HCT116 (cell line): ENCODE measurements around the gene FGD4.

ENCODE experiments used
- EGR1 ChIP-seq: IDR thresholded peaks from 2 replicates; pipeline ENCODE4 v1.6.1; 2012; ENCODE audit warnings: low read depth
- EZH2 ChIP-seq: fragments of 200-600 bp; sonication (generic); IDR thresholded peaks from 2 replicates; pipeline ENCODE4 v1.6.1; 2017; ENCODE audit warnings: antibody characterized with exemption, mixed run types
- FOSL1 ChIP-seq: IDR thresholded peaks from 2 replicates; pipeline ENCODE4 v1.6.1; 2012; ENCODE audit warnings: low read depth
- POLR2A ChIP-seq: IDR thresholded peaks from 2 replicates; pipeline ENCODE4 v1.7.0; 2011; ENCODE audit warnings: borderline replicate concordance; ENCODE audit not compliant: insufficient read depth, insufficient read length; ENCODE audit errors: extremely low read depth
- POLR2AphosphoS5 ChIP-seq: IDR thresholded peaks from 2 replicates; pipeline ENCODE4 v1.6.1; 2011; ENCODE audit warnings: mild to moderate bottlenecking, low read depth, low read length, moderate library complexity
- RAD21 ChIP-seq: IDR thresholded peaks from 2 replicates; pipeline ENCODE4 v1.6.1; 2012; ENCODE audit warnings: low read depth, mild to moderate bottlenecking
- TCF7L2 ChIP-seq: IDR thresholded peaks from 2 replicates; pipeline ENCODE4 v1.7.0; 2011; ENCODE audit warnings: borderline replicate concordance, inconsistent platforms; ENCODE audit not compliant: insufficient read depth, insufficient read length; ENCODE audit errors: extremely low read depth
- ZNF274 ChIP-seq: fragments of 200-500 bp; sonication (Bioruptor generic); IDR thresholded peaks from 2 replicates; pipeline ENCODE4 v1.6.1; 2014; ENCODE audit warnings: mild to moderate bottlenecking, low read depth, low read length, inconsistent platforms
- TF ChIP-seq, protein P1 (sequence below), 3 experiments: fragments of 200-600 bp in 1 of 3; sonication (generic) in 1 of 3; IDR thresholded peaks in 2 of 3; conservative IDR thresholded peaks in 1 of 3; 2 replicates each; pipeline ENCODE4 v1.5.1; 2012 to 2017; ENCODE audit warnings: low read depth in 2 of 3, low read length in 2 of 3, antibody characterized with exemption in 1 of 3, borderline replicate concordance in 1 of 3, control low read depth in 1 of 3, mild to moderate bottlenecking in 1 of 3, mixed read lengths in 1 of 3, mixed run types in 1 of 3, moderate library complexity in 1 of 3; ENCODE audit not compliant: insufficient read depth in 1 of 3
- TF ChIP-seq, protein P2 (sequence below): IDR thresholded peaks from 2 replicates; pipeline ENCODE4 v1.6.1; 2012
- TF ChIP-seq, protein P3 (sequence below): IDR thresholded peaks from 2 replicates; pipeline ENCODE4 v1.6.1; 2011; ENCODE audit warnings: mild to moderate bottlenecking, low read length, moderate library complexity; ENCODE audit not compliant: insufficient replicate concordance; ENCODE audit errors: extremely low read depth
- TF ChIP-seq, protein P4 (sequence below): IDR thresholded peaks from 2 replicates; pipeline ENCODE4 v1.6.1; 2012

DNA sequence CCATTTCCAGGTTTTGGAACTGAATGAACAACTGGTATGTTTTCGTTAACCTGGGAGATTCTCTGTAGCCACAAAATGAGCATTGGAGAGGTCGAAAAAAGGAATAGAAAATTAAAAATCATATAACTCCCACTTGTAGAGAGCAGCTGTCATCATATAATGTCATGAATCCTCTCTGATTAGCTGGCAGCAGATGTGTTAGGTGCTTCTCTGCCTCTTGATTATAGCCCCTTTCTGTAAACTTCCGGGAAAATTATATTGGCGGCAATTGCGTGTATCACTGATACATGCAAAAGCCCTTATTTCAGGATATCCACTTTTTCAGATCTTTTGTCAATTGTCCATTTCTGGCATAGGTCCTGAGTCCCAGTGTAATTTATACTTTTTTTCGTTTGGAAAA, 31.7 kb downstream of the FGD4 start:
- no peak for TF ChIP-seq EGR1
- TF ChIP-seq, protein P1, sequence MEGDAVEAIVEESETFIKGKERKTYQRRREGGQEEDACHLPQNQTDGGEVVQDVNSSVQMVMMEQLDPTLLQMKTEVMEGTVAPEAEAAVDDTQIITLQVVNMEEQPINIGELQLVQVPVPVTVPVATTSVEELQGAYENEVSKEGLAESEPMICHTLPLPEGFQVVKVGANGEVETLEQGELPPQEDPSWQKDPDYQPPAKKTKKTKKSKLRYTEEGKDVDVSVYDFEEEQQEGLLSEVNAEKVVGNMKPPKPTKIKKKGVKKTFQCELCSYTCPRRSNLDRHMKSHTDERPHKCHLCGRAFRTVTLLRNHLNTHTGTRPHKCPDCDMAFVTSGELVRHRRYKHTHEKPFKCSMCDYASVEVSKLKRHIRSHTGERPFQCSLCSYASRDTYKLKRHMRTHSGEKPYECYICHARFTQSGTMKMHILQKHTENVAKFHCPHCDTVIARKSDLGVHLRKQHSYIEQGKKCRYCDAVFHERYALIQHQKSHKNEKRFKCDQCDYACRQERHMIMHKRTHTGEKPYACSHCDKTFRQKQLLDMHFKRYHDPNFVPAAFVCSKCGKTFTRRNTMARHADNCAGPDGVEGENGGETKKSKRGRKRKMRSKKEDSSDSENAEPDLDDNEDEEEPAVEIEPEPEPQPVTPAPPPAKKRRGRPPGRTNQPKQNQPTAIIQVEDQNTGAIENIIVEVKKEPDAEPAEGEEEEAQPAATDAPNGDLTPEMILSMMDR (IDR thresholded peaks at IDR 0.05 in 2 of 3, conservative IDR thresholded peaks at IDR 0.05 in 1 of 3; ENCODE audit: borderline replicate concordance in 1 of 3, insufficient read depth in 1 of 3, low read depth in 2 of 3, low read length in 2 of 3) = no peak
- no peak for TF ChIP-seq EZH2
- no peak for TF ChIP-seq ZNF274
- TF ChIP-seq, protein P2, sequence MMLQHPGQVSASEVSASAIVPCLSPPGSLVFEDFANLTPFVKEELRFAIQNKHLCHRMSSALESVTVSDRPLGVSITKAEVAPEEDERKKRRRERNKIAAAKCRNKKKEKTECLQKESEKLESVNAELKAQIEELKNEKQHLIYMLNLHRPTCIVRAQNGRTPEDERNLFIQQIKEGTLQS = no peak
- TF ChIP-seq POLR2A = no peak
- no peak for TF ChIP-seq TCF7L2
- no peak for TF ChIP-seq FOSL1
- TF ChIP-seq POLR2AphosphoS5 = no peak
- TF ChIP-seq RAD21 = no peak
- TF ChIP-seq, protein P3, sequence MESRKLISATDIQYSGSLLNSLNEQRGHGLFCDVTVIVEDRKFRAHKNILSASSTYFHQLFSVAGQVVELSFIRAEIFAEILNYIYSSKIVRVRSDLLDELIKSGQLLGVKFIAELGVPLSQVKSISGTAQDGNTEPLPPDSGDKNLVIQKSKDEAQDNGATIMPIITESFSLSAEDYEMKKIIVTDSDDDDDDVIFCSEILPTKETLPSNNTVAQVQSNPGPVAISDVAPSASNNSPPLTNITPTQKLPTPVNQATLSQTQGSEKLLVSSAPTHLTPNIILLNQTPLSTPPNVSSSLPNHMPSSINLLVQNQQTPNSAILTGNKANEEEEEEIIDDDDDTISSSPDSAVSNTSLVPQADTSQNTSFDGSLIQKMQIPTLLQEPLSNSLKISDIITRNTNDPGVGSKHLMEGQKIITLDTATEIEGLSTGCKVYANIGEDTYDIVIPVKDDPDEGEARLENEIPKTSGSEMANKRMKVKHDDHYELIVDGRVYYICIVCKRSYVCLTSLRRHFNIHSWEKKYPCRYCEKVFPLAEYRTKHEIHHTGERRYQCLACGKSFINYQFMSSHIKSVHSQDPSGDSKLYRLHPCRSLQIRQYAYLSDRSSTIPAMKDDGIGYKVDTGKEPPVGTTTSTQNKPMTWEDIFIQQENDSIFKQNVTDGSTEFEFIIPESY = no peak
- TF ChIP-seq, protein P4, sequence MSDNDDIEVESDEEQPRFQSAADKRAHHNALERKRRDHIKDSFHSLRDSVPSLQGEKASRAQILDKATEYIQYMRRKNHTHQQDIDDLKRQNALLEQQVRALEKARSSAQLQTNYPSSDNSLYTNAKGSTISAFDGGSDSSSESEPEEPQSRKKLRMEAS = no peak
